CD4-positive, alpha-beta T cell (primary cell): Measurements from ENCODE around the gene NAV2. TPM values are rescaled to one million over a fixed set of nuclear protein-coding genes. Genes with fewer than 3 reads are reported as not detected.

ENCODE experiments used
- ATAC-seq: fragments of 200-7000 bp; cut with Tn5 transposase; one replicate; pipeline ENCODE4 v1.10.0; 2022; ENCODE audit warnings: mild to moderate bottlenecking; ENCODE audit not compliant: poor library complexity
- CTCF ChIA-PET: fragments of 350-600 bp; sonication (Branson Sonifier 250); formaldehyde crosslinking; loops from one replicate; lab custom pipeline; 2021; ENCODE audit warnings: antibody characterized with exemption, inconsistent platforms; lab: Charles Lee
- POLR2A ChIA-PET: fragments of 350-600 bp; sonication (Branson Sonifier 250); formaldehyde crosslinking; loops from one replicate; lab custom pipeline; 2021; ENCODE audit warnings: antibody characterized with exemption, inconsistent platforms; lab: Charles Lee
- DNase-seq, 14 experiments: peaks; one replicate each; pipeline ENCODE4 v3.0.0-alpha.2; 2013 to 2020; ENCODE audit warnings: mixed read lengths in 2 of 14
- H3K27ac ChIP-seq, 2 donors: one replicate each; pipeline versions ENCODE4 v1.5.1 to v1.7.0; 2013; ENCODE audit warnings: low read length in 2 of 2, low read depth in 1 of 2, mild to moderate bottlenecking in 1 of 2
- H3K27me3 ChIP-seq, 2 experiments: 1 replicate in 1 of 2; 2 replicates in 1 of 2; pipeline versions ENCODE4 v1.6.1 to v1.7.0; 2013; ENCODE audit warnings: low read length in 2 of 2, control low read depth in 1 of 2, mild to moderate bottlenecking in 1 of 2, moderate library complexity in 1 of 2; ENCODE audit not compliant: insufficient read depth in 2 of 2, control insufficient read depth in 1 of 2
- H3K36me3 ChIP-seq: one replicate; pipeline ENCODE4 v1.6.1; 2013; ENCODE audit warnings: low read length, control low read depth; ENCODE audit not compliant: insufficient read depth
- H3K4me1 ChIP-seq: one replicate; pipeline ENCODE4 v1.6.1; 2013; ENCODE audit warnings: low read length, control low read depth; ENCODE audit not compliant: insufficient read depth
- H3K4me3 ChIP-seq: one replicate; pipeline ENCODE4 v1.5.1; 2013; ENCODE audit warnings: mild to moderate bottlenecking, low read length, moderate library complexity
- H3K9me3 ChIP-seq, 2 experiments: 1 replicate in 1 of 2; 2 replicates in 1 of 2; pipeline versions ENCODE4 v1.6.1 to v1.7.0; 2013; ENCODE audit warnings: low read length in 2 of 2, mild to moderate bottlenecking in 2 of 2, control low read depth in 1 of 2, moderate library complexity in 1 of 2; ENCODE audit not compliant: control insufficient read depth in 1 of 2, insufficient read depth in 1 of 2
- H3K27ac Mint-ChIP-seq: one replicate; pipeline ENCODE4 v1.8.0; 2020; ENCODE audit warnings: mixed read lengths
- H3K27me3 Mint-ChIP-seq: one replicate; pipeline ENCODE4 v1.8.0; 2021; ENCODE audit warnings: mixed read lengths
- H3K36me3 Mint-ChIP-seq: one replicate; pipeline ENCODE4 v1.8.0; 2021; ENCODE audit warnings: low read depth, mixed read lengths
- H3K4me1 Mint-ChIP-seq: one replicate; pipeline ENCODE4 v1.8.0; 2021; ENCODE audit warnings: low read depth, mixed read lengths
- H3K4me3 Mint-ChIP-seq: one replicate; pipeline ENCODE4 v1.8.0; 2020; ENCODE audit warnings: mild to moderate bottlenecking, mixed read lengths
- H3K9me3 Mint-ChIP-seq: one replicate; pipeline ENCODE4 v1.8.0; 2020; ENCODE audit warnings: mixed read lengths
- CTCF ChIP-seq: fragments of 200-600 bp; IDR thresholded peaks from one replicate; pipeline ENCODE4 v1.8.0; 2022; ENCODE audit warnings: antibody characterized with exemption, mild to moderate bottlenecking
- intact Hi-C, 2 experiments: fragments of 100-400 bp; cut with DNase I in 1 of 2; cut with micrococcal nuclease in 1 of 2; formaldehyde crosslinking; loops; one replicate each; pipeline versions ENCODE4 v1.15.1 to v1.9.0; 2023 to 2025; cut with DNase I, micrococcal nuclease
- total RNA-seq, 174 experiments: library from RNA in 2 of 174; stranded (reverse) in 2 of 174; gene quantifications; one replicate each; pipeline ENCODE4 v1.2.3 and lab custom pipeline; 2021 to 2026

Gene NAV2
- total RNA-seq, 2 experiments from 2014 or later = 0.55 to 0.64 TPM

GRCh38 chr11:19972651-19973050 lies 260.0 kb downstream of the NAV2 start:
- Mint-ChIP-seq H3K27ac (no peak overlapping the region), H3K36me3 (no peaks in the 10 kb centered on the region), H3K27me3 (peaks cover 4% of the 10 kb centered on the region), H3K4me3 (no peak overlapping the region), H3K4me1 (no peaks in the 10 kb centered on the region), H3K9me3 (no peaks in the 10 kb centered on the region)
- H3K27ac ChIP-seq = no peak overlapping the region
- ATAC-seq (no peak), DNase-seq (no peak)
- TF ChIP-seq CTCF = no peak
- intact Hi-C loops = no loop called here
- no peak overlapping the region for H3K4me3 ChIP-seq
- H3K9me3 ChIP-seq = no peaks in the 10 kb centered on the region
- ChIA-PET POLR2A (no interaction called here), CTCF (no interaction called here)
- no peaks in the 10 kb centered on the region for H3K27me3 ChIP-seq
- no peaks in the 10 kb centered on the region for H3K4me1 ChIP-seq
- H3K36me3 ChIP-seq = no peaks in the 10 kb centered on the region

DNA sequence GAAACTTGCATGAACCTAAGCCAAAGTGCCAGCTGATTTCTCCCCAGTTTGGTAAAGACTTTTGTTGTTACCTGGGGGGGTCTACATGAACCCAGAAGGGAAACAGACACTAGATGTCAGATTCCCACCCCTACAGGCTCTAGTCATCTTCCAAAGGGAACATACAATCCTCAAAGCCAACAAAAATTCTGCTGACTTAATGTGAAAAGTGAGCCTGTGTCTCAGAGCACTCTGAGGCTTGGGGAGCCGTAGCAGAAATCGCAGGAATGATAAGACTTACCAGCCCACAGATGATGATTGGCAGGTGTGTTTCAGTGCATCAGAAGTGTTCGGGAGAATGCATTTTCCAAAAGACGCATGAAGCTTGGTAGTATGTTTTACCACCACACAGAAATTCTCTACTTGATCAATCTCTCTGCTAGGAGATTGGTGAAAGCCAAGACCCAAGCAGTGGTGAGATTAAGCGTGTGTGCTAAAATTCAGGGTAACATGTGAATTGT lies 260.5 kb downstream of the NAV2 start:
- Mint-ChIP-seq H3K27ac (no peak overlapping the region), H3K4me1 (no peaks in the 10 kb centered on the region), H3K36me3 (no peaks in the 10 kb centered on the region), H3K4me3 (no peak overlapping the region), H3K9me3 (no peaks in the 10 kb centered on the region), H3K27me3 (peaks cover 3% of the 10 kb centered on the region)
- no peaks in the 10 kb centered on the region for H3K27me3 ChIP-seq
- POLR2A ChIA-PET = no interaction called here
- no peak for TF ChIP-seq CTCF
- no peak for DNase-seq
- CTCF ChIA-PET = no interaction called here
- intact Hi-C loops = no loop called here
- H3K4me1 ChIP-seq = no peaks in the 10 kb centered on the region
- no peak overlapping the region for H3K27ac ChIP-seq
- no peak overlapping the region for H3K4me3 ChIP-seq
- H3K9me3 ChIP-seq = no peaks in the 10 kb centered on the region
- no peaks in the 10 kb centered on the region for H3K36me3 ChIP-seq
- no peak for ATAC-seq

GRCh38 chr11:19974886-19975285 lies 262.2 kb downstream of the NAV2 start:
- intact Hi-C loops = no loop called here

More at GRCh38 chr11:19974886-19975285, 262.2 kb downstream of the NAV2 start:
- ChIA-PET CTCF (no interaction called here), POLR2A (no interaction called here)
- H3K4me3 Mint-ChIP-seq = no peak overlapping the region
- no peak overlapping the region for H3K27ac Mint-ChIP-seq
- ATAC-seq = no peak
- Histone ChIP-seq H3K9me3 (no peaks in the 10 kb centered on the region), H3K27me3 (no peaks in the 10 kb centered on the region), H3K4me1 (no peaks in the 10 kb centered on the region), H3K4me3 (no peak overlapping the region), H3K27ac (no peak overlapping the region), H3K36me3 (no peaks in the 10 kb centered on the region)
- no peaks in the 10 kb centered on the region for H3K9me3 Mint-ChIP-seq
- H3K36me3 Mint-ChIP-seq = no peaks in the 10 kb centered on the region
- no peaks in the 10 kb centered on the region for H3K4me1 Mint-ChIP-seq
- DNase-seq = no peak
- H3K27me3 Mint-ChIP-seq = no peaks in the 10 kb centered on the region
- no peak for TF ChIP-seq CTCF
